Thyroid gland (tissue), 4 donors: ENCODE results near the gene ZNF76.

Source experiments
- CTCF ChIP-seq, 6 experiments: fragments of 200-600 bp in 3 of 6; fragments of 450-650 bp in 3 of 6; sonication (generic) in 3 of 6; IDR thresholded peaks; one replicate each; pipeline ENCODE4 v1.5.1; 2016 to 2019; ENCODE audit warnings: antibody characterized with exemption in 6 of 6, mild to moderate bottlenecking in 2 of 6, inconsistent platforms in 1 of 6, moderate library complexity in 1 of 6
- POLR2A ChIP-seq, 2 donors: fragments of 450-650 bp; IDR thresholded peaks; one replicate each; pipeline ENCODE4 v1.6.1; 2017; ENCODE audit warnings: antibody characterized with exemption in 2 of 2, mild to moderate bottlenecking in 2 of 2, moderate library complexity in 1 of 2

- no peak for TF ChIP-seq CTCF (IDR thresholded peaks at IDR 0.05)
- TF ChIP-seq POLR2A (IDR thresholded peaks at IDR 0.05): no peak
These were observed 534 bp downstream of the ZNF76 start for GRCh38 chr6:35259948-35260590.
